ENCODE results near the gene CNTNAP2. TPM values are rescaled to one million over a fixed set of nuclear protein-coding genes. Genes with fewer than 3 reads are reported as not detected.

Gene CNTNAP2
- total and polyA plus RNA-seq, 2 donors (not counting 1 experiment from before 2014, with no cell fraction given), result not detected

- no peak overlapping the region for H3K27ac ChIP-seq (ENCODE audit: insufficient read depth, low read length)
- no peaks in the 10 kb centered on the region for H3K4me1 ChIP-seq (ENCODE audit: control insufficient read depth, extremely low read depth, insufficient read depth, low read length)
- H3K4me3 ChIP-seq (replicated peaks in 1 of 4; ENCODE audit: control extremely low read depth in 1 of 4, insufficient read depth in 1 of 4, low read depth in 3 of 4, low read length in 4 of 4), result no peak overlapping the region
- H3K79me2 ChIP-seq (ENCODE audit: control insufficient read depth, insufficient read depth, low read length), result no peaks in the 10 kb centered on the region
- TF ChIP-seq EZH2 (IDR thresholded peaks at IDR 0.05; ENCODE audit: low read length, missing control alignments), result no peak
- TF ChIP-seq CTCF (conservative IDR thresholded peaks at IDR 0.05 in 1 of 2, IDR thresholded peaks at IDR 0.05 in 1 of 2; ENCODE audit: low read depth in 1 of 2, low read length in 2 of 2), result no peak
- no peaks in the 10 kb centered on the region for H3K36me3 ChIP-seq (ENCODE audit: control insufficient read depth, insufficient read depth, low read length)
- H3K4me2 ChIP-seq (ENCODE audit: extremely low read depth, insufficient read depth, low read length), result no peak overlapping the region
- H4K20me1 ChIP-seq (ENCODE audit: control insufficient read depth, extremely low read depth, insufficient read depth, low read length), result no peaks in the 10 kb centered on the region
- no peak for DNase-seq (ENCODE audit: low read depth in 2 of 2)
- H3K27me3 ChIP-seq (ENCODE audit: control insufficient read depth, insufficient read depth, low read length), result no peaks in the 10 kb centered on the region
- H3K9me3 ChIP-seq (ENCODE audit: control insufficient read depth, insufficient read depth, low read depth, low read length), result no peaks in the 10 kb centered on the region
- H2AFZ ChIP-seq (ENCODE audit: low read length), result no peak overlapping the region
- H3K9ac ChIP-seq (ENCODE audit: insufficient read depth, low read length), result no peak overlapping the region
These were observed 1327.3 kb downstream of the CNTNAP2 start for GRCh38 chr7:147443942-147444341.

- H3K27ac ChIP-seq (ENCODE audit: insufficient read depth, low read length), result no peak overlapping the region
- no peak overlapping the region for H3K9ac ChIP-seq (ENCODE audit: insufficient read depth, low read length)
- H3K4me3 ChIP-seq (replicated peaks in 1 of 4; ENCODE audit: control extremely low read depth in 1 of 4, insufficient read depth in 1 of 4, low read depth in 3 of 4, low read length in 4 of 4), result no peak overlapping the region
- no peaks in the 10 kb centered on the region for H3K4me1 ChIP-seq (ENCODE audit: control insufficient read depth, extremely low read depth, insufficient read depth, low read length)
- no peak overlapping the region for H3K4me2 ChIP-seq (ENCODE audit: extremely low read depth, insufficient read depth, low read length)
- no peaks in the 10 kb centered on the region for H3K9me3 ChIP-seq (ENCODE audit: control insufficient read depth, insufficient read depth, low read depth, low read length)
- H2AFZ ChIP-seq (ENCODE audit: low read length), result no peak overlapping the region
- no peak for DNase-seq (ENCODE audit: low read depth in 2 of 2)
- H3K27me3 ChIP-seq (ENCODE audit: control insufficient read depth, insufficient read depth, low read length), result no peaks in the 10 kb centered on the region
- H4K20me1 ChIP-seq (ENCODE audit: control insufficient read depth, extremely low read depth, insufficient read depth, low read length), result no peaks in the 10 kb centered on the region
- no peaks in the 10 kb centered on the region for H3K36me3 ChIP-seq (ENCODE audit: control insufficient read depth, insufficient read depth, low read length)
- TF ChIP-seq EZH2 (IDR thresholded peaks at IDR 0.05; ENCODE audit: low read length, missing control alignments) (no peak), CTCF (conservative IDR thresholded peaks at IDR 0.05 in 1 of 2, IDR thresholded peaks at IDR 0.05 in 1 of 2; ENCODE audit: low read depth in 1 of 2, low read length in 2 of 2) (no peak)
- H3K79me2 ChIP-seq (ENCODE audit: control insufficient read depth, insufficient read depth, low read length), result no peaks in the 10 kb centered on the region
These were observed 1336.2 kb downstream of the CNTNAP2 start for GRCh38 chr7:147452816-147453215.

GRCh38 chr7:147465223-147465622, 1348.6 kb downstream of the CNTNAP2 start:
- Histone ChIP-seq H3K4me3 (replicated peaks in 1 of 4; ENCODE audit: control extremely low read depth in 1 of 4, insufficient read depth in 1 of 4, low read depth in 3 of 4, low read length in 4 of 4) (no peak overlapping the region), H3K36me3 (ENCODE audit: control insufficient read depth, insufficient read depth, low read length) (no peaks in the 10 kb centered on the region), H3K9ac (ENCODE audit: insufficient read depth, low read length) (no peak overlapping the region), H4K20me1 (ENCODE audit: control insufficient read depth, extremely low read depth, insufficient read depth, low read length) (no peaks in the 10 kb centered on the region), H3K27me3 (ENCODE audit: control insufficient read depth, insufficient read depth, low read length) (no peaks in the 10 kb centered on the region), H3K9me3 (ENCODE audit: control insufficient read depth, insufficient read depth, low read depth, low read length) (no peaks in the 10 kb centered on the region), H3K4me2 (ENCODE audit: extremely low read depth, insufficient read depth, low read length) (no peak overlapping the region), H3K79me2 (ENCODE audit: control insufficient read depth, insufficient read depth, low read length) (no peaks in the 10 kb centered on the region), H3K27ac (ENCODE audit: insufficient read depth, low read length) (no peak overlapping the region), H3K4me1 (ENCODE audit: control insufficient read depth, extremely low read depth, insufficient read depth, low read length) (no peaks in the 10 kb centered on the region), H2AFZ (ENCODE audit: low read length) (no peak overlapping the region)
- no peak for DNase-seq (ENCODE audit: low read depth in 2 of 2)
- no peak for TF ChIP-seq EZH2 (IDR thresholded peaks at IDR 0.05; ENCODE audit: low read length, missing control alignments)
- TF ChIP-seq CTCF (conservative IDR thresholded peaks at IDR 0.05 in 1 of 2, IDR thresholded peaks at IDR 0.05 in 1 of 2; ENCODE audit: low read depth in 1 of 2, low read length in 2 of 2), result no peak

All from fibroblast of lung (primary cell).